Measurements from ENCODE around the gene ALDH1L2. TPM values are rescaled to one million over a fixed set of nuclear protein-coding genes. Genes with fewer than 3 reads are reported as not detected.

The ALDH1L2 gene
- total and polyA plus RNA-seq, 9 of the 15 experiments (the other 6 are each of a cell fraction or from before 2014, with no cell fraction given) = 1.1 to 9.9 (median 3.8) TPM

DNA sequence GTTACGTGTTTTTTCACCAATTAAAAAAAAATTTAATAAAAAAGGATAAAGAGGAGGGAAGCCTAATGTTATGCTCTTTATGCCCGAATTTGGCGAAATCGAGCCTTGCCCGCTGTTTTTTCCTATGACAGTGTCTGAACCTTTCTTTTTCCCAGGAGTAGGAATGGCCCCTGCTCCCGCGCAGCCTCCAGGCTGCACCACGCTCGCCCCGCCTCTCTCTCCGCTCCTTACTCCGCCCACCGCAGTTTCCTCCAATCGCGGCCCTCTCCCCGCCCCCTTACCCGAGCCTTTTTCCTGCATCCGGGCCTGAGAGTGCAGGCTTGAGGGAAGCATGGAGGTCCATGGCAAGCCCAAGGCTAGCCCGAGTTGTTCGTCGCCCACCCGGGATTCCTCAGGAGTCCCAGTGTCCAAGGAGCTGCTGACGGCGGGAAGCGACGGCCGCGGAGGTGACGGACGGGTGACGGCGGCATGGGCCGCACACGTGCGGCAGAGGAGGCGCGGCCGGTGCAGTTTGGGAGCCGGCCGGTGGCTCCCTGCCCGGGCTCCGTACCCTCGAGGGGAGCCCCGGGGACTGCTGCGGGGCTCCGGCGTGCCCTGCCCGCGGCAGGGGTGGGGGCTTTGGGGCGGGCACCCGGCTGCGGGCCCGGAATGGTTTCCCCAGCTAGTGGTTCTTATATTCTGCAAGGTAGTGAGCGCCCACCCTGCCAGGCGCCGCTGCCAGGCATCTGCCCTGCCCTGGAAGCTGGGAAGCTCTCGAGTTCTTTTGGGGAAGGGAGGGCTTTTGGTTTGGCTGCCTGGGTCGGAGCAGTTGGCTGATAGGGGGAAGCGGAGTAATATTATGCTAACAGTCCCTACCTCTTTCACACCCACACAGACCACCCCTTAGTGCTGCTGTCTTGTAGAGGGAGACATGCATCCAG lies 98.0 kb downstream of the ALDH1L2 start, which contains the start of gene NOPCHAP1 (continued):
- TF ChIP-seq THAP7 (CRISPR knock-in tag; IDR thresholded peaks at IDR 0.05) (no peak), ZKSCAN8 (CRISPR knock-in tag; IDR thresholded peaks at IDR 0.05) (no peak), NFATC3 (IDR thresholded peaks at IDR 0.05) (no peak), LCOR (CRISPR knock-in tag; IDR thresholded peaks at IDR 0.05) (0 out of 2 replicates have a peak, but pooled peaks have one; percentile 37), GTF3C2 (IDR thresholded peaks at IDR 0.05; ENCODE audit: borderline replicate concordance, extremely low read depth, insufficient read length) (no peak), CBX1 (IDR thresholded peaks at IDR 0.05; ENCODE audit: low read depth) (peak; percentile 71; the same call in 1 of the 2 replicates), SMARCE1 (IDR thresholded peaks at IDR 0.05) (no peak), KLF1 (tag; IDR thresholded peaks at IDR 0.05) (no peak), RBBP5 (IDR thresholded peaks at IDR 0.05; ENCODE audit: borderline replicate concordance, insufficient read depth, low read length, poor library complexity, severe bottlenecking) (peak; percentile 95), XRCC5 (IDR thresholded peaks at IDR 0.05; ENCODE audit: low read depth, low read length) (no peak), HMG20B (CRISPR knock-in tag; IDR thresholded peaks at IDR 0.05) (no peak), FOXP4 (CRISPR knock-in tag; IDR thresholded peaks at IDR 0.05; ENCODE audit: borderline replicate concordance) (no peak), FOXJ2 (tag; IDR thresholded peaks at IDR 0.05) (no peak), RB1 (IDR thresholded peaks at IDR 0.05; ENCODE audit: low read depth) (peak; percentile 31; the same call in 1 of the 2 replicates), SMAD1 (IDR thresholded peaks at IDR 0.05; ENCODE audit: low read depth, low read length, partially characterized antibody) (no peak), ZNF507 (tag; conservative IDR thresholded peaks at IDR 0.05) (no peak), HMGN3 (IDR thresholded peaks at IDR 0.05; ENCODE audit: borderline replicate concordance, extremely low read depth, insufficient read length, low read depth, low read length) (peak; percentile 65)
- TF ChIP-seq, protein P1, sequence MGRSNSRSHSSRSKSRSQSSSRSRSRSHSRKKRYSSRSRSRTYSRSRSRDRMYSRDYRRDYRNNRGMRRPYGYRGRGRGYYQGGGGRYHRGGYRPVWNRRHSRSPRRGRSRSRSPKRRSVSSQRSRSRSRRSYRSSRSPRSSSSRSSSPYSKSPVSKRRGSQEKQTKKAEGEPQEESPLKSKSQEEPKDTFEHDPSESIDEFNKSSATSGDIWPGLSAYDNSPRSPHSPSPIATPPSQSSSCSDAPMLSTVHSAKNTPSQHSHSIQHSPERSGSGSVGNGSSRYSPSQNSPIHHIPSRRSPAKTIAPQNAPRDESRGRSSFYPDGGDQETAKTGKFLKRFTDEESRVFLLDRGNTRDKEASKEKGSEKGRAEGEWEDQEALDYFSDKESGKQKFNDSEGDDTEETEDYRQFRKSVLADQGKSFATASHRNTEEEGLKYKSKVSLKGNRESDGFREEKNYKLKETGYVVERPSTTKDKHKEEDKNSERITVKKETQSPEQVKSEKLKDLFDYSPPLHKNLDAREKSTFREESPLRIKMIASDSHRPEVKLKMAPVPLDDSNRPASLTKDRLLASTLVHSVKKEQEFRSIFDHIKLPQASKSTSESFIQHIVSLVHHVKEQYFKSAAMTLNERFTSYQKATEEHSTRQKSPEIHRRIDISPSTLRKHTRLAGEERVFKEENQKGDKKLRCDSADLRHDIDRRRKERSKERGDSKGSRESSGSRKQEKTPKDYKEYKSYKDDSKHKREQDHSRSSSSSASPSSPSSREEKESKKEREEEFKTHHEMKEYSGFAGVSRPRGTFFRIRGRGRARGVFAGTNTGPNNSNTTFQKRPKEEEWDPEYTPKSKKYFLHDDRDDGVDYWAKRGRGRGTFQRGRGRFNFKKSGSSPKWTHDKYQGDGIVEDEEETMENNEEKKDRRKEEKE (IDR thresholded peaks at IDR 0.05; ENCODE audit: borderline replicate concordance in 1 of 2, control insufficient read depth in 1 of 2, low read depth in 2 of 2, low read length in 1 of 2) = no peak

Data from K562 (cell line).